GM12878 (cell line): ENCODE results near the gene ZNF92.
A peak's percentile ranks its signal among the peaks of the same experiment; 100 is the strongest.

Experiments
- BCLAF1 ChIP-seq: fragments of 450-650 bp; IDR thresholded peaks from 2 replicates; pipeline ENCODE4 v1.6.1; 2017; ENCODE audit warnings: antibody characterized with exemption, mild to moderate bottlenecking, moderate library complexity
- CEBPB ChIP-seq, 2 experiments: fragments of 150-350 bp in 1 of 2; IDR thresholded peaks; 2 replicates each; pipeline ENCODE4 v1.6.1; 2012 to 2014; ENCODE audit warnings: low read depth in 2 of 2, low read length in 2 of 2, borderline replicate concordance in 1 of 2, inconsistent platforms in 1 of 2
- EP300 ChIP-seq, 2 experiments: fragments of 150-350 bp in 1 of 2; IDR thresholded peaks; 2 replicates each; pipeline ENCODE4 v1.6.1; 2011 to 2012; ENCODE audit warnings: low read depth in 2 of 2, low read length in 2 of 2, borderline replicate concordance in 1 of 2, improper control_type of control experiment in 1 of 2, inconsistent platforms in 1 of 2; ENCODE audit not compliant: control insufficient read depth in 1 of 2
- FOXK2 ChIP-seq: fragments of 450-650 bp; IDR thresholded peaks from 2 replicates; pipeline ENCODE4 v1.6.1; 2017; ENCODE audit warnings: mild to moderate bottlenecking, moderate library complexity
- MAX ChIP-seq: IDR thresholded peaks from 2 replicates; pipeline ENCODE4 v1.6.1; 2012; ENCODE audit warnings: low read depth, low read length, improper control_type of control experiment
- SMC3 ChIP-seq: IDR thresholded peaks from 2 replicates; pipeline ENCODE4 v1.6.1; 2011; ENCODE audit warnings: low read length, improper control_type of control experiment, borderline replicate concordance
- TAF1 ChIP-seq: IDR thresholded peaks from 2 replicates; pipeline ENCODE4 v1.6.1; 2011; ENCODE audit warnings: mild to moderate bottlenecking, low read depth, low read length, borderline replicate concordance
- TF ChIP-seq, protein P1 (sequence below), 3 experiments: IDR thresholded peaks in 2 of 3; conservative IDR thresholded peaks in 1 of 3; 2 replicates each; pipeline ENCODE4 v1.5.1; 2011; ENCODE audit warnings: low read depth in 3 of 3, low read length in 3 of 3, mild to moderate bottlenecking in 3 of 3, control low read depth in 2 of 3, moderate library complexity in 2 of 3, inconsistent platforms in 1 of 3, mixed read lengths in 1 of 3; ENCODE audit not compliant: control insufficient read depth in 2 of 3, insufficient read depth in 1 of 3; ENCODE audit errors: extremely low read depth in 1 of 3
- TF ChIP-seq, protein P2 (sequence below): IDR thresholded peaks from 2 replicates; pipeline ENCODE4 v1.6.1; 2011; ENCODE audit warnings: low read depth, low read length, improper control_type of control experiment, borderline replicate concordance

GRCh38 chr7:65390588-65390987 lies 16.9 kb downstream of the ZNF92 start:
- no peak for TF ChIP-seq MAX
- TF ChIP-seq SMC3 = no peak
- peak in 1 of 2 experiments; percentile 67; a peak in 1 of 4 replicates for TF ChIP-seq EP300 (IDR thresholded peaks at IDR 0.05; ENCODE audit: borderline replicate concordance in 1 of 2, control insufficient read depth in 1 of 2, low read depth in 2 of 2, low read length in 2 of 2)
- TF ChIP-seq BCLAF1 = no peak
- TF ChIP-seq, protein P1, sequence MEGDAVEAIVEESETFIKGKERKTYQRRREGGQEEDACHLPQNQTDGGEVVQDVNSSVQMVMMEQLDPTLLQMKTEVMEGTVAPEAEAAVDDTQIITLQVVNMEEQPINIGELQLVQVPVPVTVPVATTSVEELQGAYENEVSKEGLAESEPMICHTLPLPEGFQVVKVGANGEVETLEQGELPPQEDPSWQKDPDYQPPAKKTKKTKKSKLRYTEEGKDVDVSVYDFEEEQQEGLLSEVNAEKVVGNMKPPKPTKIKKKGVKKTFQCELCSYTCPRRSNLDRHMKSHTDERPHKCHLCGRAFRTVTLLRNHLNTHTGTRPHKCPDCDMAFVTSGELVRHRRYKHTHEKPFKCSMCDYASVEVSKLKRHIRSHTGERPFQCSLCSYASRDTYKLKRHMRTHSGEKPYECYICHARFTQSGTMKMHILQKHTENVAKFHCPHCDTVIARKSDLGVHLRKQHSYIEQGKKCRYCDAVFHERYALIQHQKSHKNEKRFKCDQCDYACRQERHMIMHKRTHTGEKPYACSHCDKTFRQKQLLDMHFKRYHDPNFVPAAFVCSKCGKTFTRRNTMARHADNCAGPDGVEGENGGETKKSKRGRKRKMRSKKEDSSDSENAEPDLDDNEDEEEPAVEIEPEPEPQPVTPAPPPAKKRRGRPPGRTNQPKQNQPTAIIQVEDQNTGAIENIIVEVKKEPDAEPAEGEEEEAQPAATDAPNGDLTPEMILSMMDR (IDR thresholded peaks at IDR 0.05 in 2 of 3, conservative IDR thresholded peaks at IDR 0.05 in 1 of 3; ENCODE audit: control insufficient read depth in 2 of 3, extremely low read depth in 1 of 3, insufficient read depth in 1 of 3, low read depth in 3 of 3, low read length in 3 of 3) = no peak
- no peak for TF ChIP-seq TAF1
- TF ChIP-seq CEBPB (IDR thresholded peaks at IDR 0.05; ENCODE audit: borderline replicate concordance in 1 of 2, low read depth in 2 of 2, low read length in 2 of 2) = no peak
- no peak for TF ChIP-seq FOXK2
- TF ChIP-seq, protein P2, sequence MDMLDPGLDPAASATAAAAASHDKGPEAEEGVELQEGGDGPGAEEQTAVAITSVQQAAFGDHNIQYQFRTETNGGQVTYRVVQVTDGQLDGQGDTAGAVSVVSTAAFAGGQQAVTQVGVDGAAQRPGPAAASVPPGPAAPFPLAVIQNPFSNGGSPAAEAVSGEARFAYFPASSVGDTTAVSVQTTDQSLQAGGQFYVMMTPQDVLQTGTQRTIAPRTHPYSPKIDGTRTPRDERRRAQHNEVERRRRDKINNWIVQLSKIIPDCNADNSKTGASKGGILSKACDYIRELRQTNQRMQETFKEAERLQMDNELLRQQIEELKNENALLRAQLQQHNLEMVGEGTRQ = no peak
